CD14-positive monocyte (primary cell): Measurements from ENCODE around the gene BROX. TPM values are rescaled to one million over a fixed set of nuclear protein-coding genes. Genes with fewer than 3 reads are reported as not detected.
"Not testable (repeated sequence)": the region's sequence is repeated elsewhere in the genome, so short reads cannot be mapped to it uniquely, and the experiment has no call there.

Source experiments
- DNase-seq, 3 donors: peaks; one replicate each; pipeline ENCODE4 v3.0.0-alpha.2; 2011 to 2022
- H2AFZ ChIP-seq: 2 replicates; pipeline ENCODE4 v1.6.0; 2012; ENCODE audit warnings: mild to moderate bottlenecking, low read depth, low read length, inconsistent platforms; ENCODE audit not compliant: insufficient read depth, poor library complexity, severe bottlenecking
- H3K27ac ChIP-seq, 2 donors: 1 replicate in 1 of 2; 2 replicates in 1 of 2; pipeline ENCODE4 v1.5.1; 2012 to 2013; ENCODE audit warnings: low read length in 2 of 2, control low read depth in 1 of 2, inconsistent platforms in 1 of 2, low read depth in 1 of 2, mild to moderate bottlenecking in 1 of 2
- H3K27me3 ChIP-seq, 2 donors: one replicate each; pipeline versions ENCODE4 v1.6.0 to v1.6.1; 2011 to 2013; ENCODE audit warnings: low read length in 2 of 2; ENCODE audit not compliant: control insufficient read depth in 2 of 2, insufficient read depth in 2 of 2
- H3K36me3 ChIP-seq, 2 donors: replicated peaks in 1 of 2; 1 replicate in 1 of 2; 2 replicates in 1 of 2; pipeline versions ENCODE4 v1.5.1 to v1.6.1; 2012 to 2013; ENCODE audit warnings: low read length in 2 of 2, control low read depth in 1 of 2, inconsistent platforms in 1 of 2, mild to moderate bottlenecking in 1 of 2; ENCODE audit not compliant: insufficient read depth in 2 of 2, control insufficient read depth in 1 of 2
- H3K4me1 ChIP-seq, 2 donors: 1 replicate in 1 of 2; 2 replicates in 1 of 2; pipeline versions ENCODE4 v1.5.1 to v1.6.1; 2012 to 2013; ENCODE audit warnings: low read length in 2 of 2, control low read depth in 1 of 2, inconsistent platforms in 1 of 2, mild to moderate bottlenecking in 1 of 2, moderate library complexity in 1 of 2; ENCODE audit not compliant: insufficient read depth in 2 of 2, control insufficient read depth in 1 of 2
- H3K4me2 ChIP-seq: replicated peaks from 2 replicates; pipeline ENCODE3; 2012; ENCODE audit warnings: low read length, moderate library complexity, mild to moderate bottlenecking; ENCODE audit not compliant: poor library complexity, severe bottlenecking; ENCODE audit errors: extremely low read depth
- H3K4me3 ChIP-seq, 3 experiments: fragments of 200-600 bp in 1 of 3; sonication (generic) in 1 of 3; replicated peaks in 1 of 3; 1 replicate in 2 of 3; 2 replicates in 1 of 3; pipeline ENCODE4 v1.5.1; 2011 to 2013; ENCODE audit warnings: low read length in 3 of 3, mild to moderate bottlenecking in 3 of 3, control low read depth in 2 of 3, low read depth in 2 of 3, inconsistent platforms in 1 of 3, moderate library complexity in 1 of 3
- H3K79me2 ChIP-seq: 2 replicates; pipeline ENCODE4 v1.6.0; 2012; ENCODE audit warnings: mild to moderate bottlenecking, control low read depth, inconsistent platforms, low read length, moderate library complexity; ENCODE audit not compliant: insufficient read depth
- H3K9ac ChIP-seq: 2 replicates; pipeline ENCODE4 v1.6.0; 2017; ENCODE audit warnings: low read length, mild to moderate bottlenecking; ENCODE audit not compliant: insufficient read depth, poor library complexity, severe bottlenecking
- H3K9me3 ChIP-seq, 2 donors: replicated peaks in 1 of 2; 1 replicate in 1 of 2; 2 replicates in 1 of 2; pipeline versions ENCODE4 v1.5.1 to v1.6.1; 2012 to 2013; ENCODE audit warnings: low read length in 2 of 2, control low read depth in 1 of 2; ENCODE audit not compliant: control insufficient read depth in 1 of 2, insufficient read depth in 1 of 2
- H4K20me1 ChIP-seq: 2 replicates; pipeline ENCODE4 v1.6.0; 2012; ENCODE audit warnings: mild to moderate bottlenecking, low read length, control low read depth, moderate library complexity; ENCODE audit not compliant: insufficient read depth
- H3K27ac Mint-ChIP-seq, 7 donors: one replicate each; pipeline ENCODE4 v1.8.0; 2020; ENCODE audit warnings: mild to moderate bottlenecking in 7 of 7, mixed read lengths in 7 of 7, moderate library complexity in 6 of 7, inconsistent platforms in 2 of 7
- H3K27me3 Mint-ChIP-seq, 3 donors: one replicate each; pipeline ENCODE4 v1.8.0; 2021 to 2022; ENCODE audit warnings: low read depth in 3 of 3, mild to moderate bottlenecking in 3 of 3, mixed read lengths in 3 of 3, moderate library complexity in 3 of 3, inconsistent platforms in 1 of 3
- H3K36me3 Mint-ChIP-seq, 2 donors: one replicate each; pipeline ENCODE4 v1.8.0; 2020; ENCODE audit warnings: mixed read lengths in 2 of 2, inconsistent platforms in 1 of 2, mild to moderate bottlenecking in 1 of 2
- H3K4me1 Mint-ChIP-seq: one replicate; pipeline ENCODE4 v1.8.0; 2020; ENCODE audit warnings: mild to moderate bottlenecking, mixed read lengths
- H3K4me3 Mint-ChIP-seq, 2 donors: one replicate each; pipeline ENCODE4 v1.8.0; 2020; ENCODE audit warnings: mild to moderate bottlenecking in 2 of 2, mixed read lengths in 2 of 2, moderate library complexity in 1 of 2
- H3K9me3 Mint-ChIP-seq, 7 donors: one replicate each; pipeline ENCODE4 v1.8.0; 2020 to 2022; ENCODE audit warnings: mixed read lengths in 7 of 7, mild to moderate bottlenecking in 6 of 7, moderate library complexity in 6 of 7, inconsistent platforms in 2 of 7
- WGBS: methylation state at CpG from one replicate; pipeline ENCODE4 v1.1.5; 2013; ENCODE audit warnings: missing lambda C conversion rate; ENCODE audit not compliant: insufficient coverage; 5-methylcytosine and 5-hydroxymethylcytosine counted together
- intact Hi-C, 2 donors: fragments of 100-400 bp; cut with micrococcal nuclease; formaldehyde crosslinking; loops; one replicate each; pipeline versions ENCODE4 v1.15.0 to v1.15.1; 2023
- polyA plus RNA-seq, 3 donors: library from polyadenylated mRNA; depleted of rRNA in 1 of 3; unstranded in 2 of 3; stranded (reverse) in 1 of 3; fragments of 300-500 nt in 2 of 3; fragments of >200 nt in 1 of 3; fragmentation: Illumina TruSeq in 2 of 3; gene quantifications; 1 replicate in 2 of 3; 2 replicates in 1 of 3; pipeline ENCODE4 v1.2.3, GENCODE V29; 2012 to 2021
- TF ChIP-seq, protein P1 (sequence below): fragments of 200-600 bp; IDR thresholded peaks from one replicate; pipeline ENCODE4 v1.8.0; 2022; ENCODE audit warnings: antibody characterized with exemption, mild to moderate bottlenecking

Gene BROX
- polyA plus RNA-seq, 3 donors: 9.0 to 35.4 (median 26.2) TPM

DNA sequence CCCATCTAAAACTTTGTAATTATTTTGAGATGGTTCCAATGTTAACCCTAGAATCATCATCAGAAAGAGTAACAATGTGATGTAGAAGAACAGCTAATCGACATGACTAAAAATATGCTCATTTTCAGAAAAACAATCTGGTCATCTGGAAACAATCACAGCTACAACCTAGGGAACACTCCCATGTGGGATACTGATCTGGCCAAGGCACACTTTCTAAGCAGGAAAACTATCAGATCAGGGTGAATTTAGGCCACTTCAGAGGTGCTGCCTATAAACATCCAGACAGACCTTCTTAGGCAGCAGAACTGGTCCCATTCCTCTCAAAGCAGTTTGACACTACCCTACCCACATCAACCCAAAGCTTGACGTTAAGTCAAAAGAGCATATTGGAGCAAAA lies 43.3 kb upstream of the BROX start:
- H3K4me2 ChIP-seq, H4K20me1 ChIP-seq, DNase-seq, H3K27me3 Mint-ChIP-seq, H3K27ac Mint-ChIP-seq, H3K9me3 ChIP-seq, H3K9ac ChIP-seq, H3K9me3 Mint-ChIP-seq, H2AFZ ChIP-seq, H3K4me3 ChIP-seq, H3K27ac ChIP-seq, H3K4me3 Mint-ChIP-seq, H3K4me1 Mint-ChIP-seq, intact Hi-C loops, H3K4me1 ChIP-seq, H3K27me3 ChIP-seq, H3K79me2 ChIP-seq: not testable (repeated sequence)
- H3K36me3 ChIP-seq: peaks cover 63 to 87% of the 10 kb centered on the region in 2 donors
- no CpG with 5 or more reads among the region's 2 CpGs for WGBS
- H3K36me3 Mint-ChIP-seq: peaks cover 61 to 76% of the 10 kb centered on the region in 2 donors

DNA sequence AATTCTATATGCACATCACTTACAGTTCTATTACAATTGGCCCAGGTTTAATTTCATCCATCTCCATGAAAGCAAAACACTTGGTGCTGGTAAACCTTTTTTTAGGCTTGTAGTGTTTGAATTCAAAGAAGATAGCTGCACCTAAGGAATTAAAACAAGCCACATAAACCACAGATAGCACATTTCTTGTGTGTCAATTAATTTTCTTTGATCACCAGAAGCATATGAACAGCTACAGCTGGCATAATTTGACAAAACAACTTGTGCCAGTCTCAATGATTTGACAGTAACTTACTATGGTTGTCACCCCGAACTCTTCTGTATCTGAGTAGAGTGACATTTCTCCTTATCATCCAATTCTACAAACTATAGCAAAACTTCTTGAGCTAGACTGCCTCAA lies 42.3 kb upstream of the BROX start:
- DNase-seq: no peak
- H3K9me3 Mint-ChIP-seq: no peaks in the 10 kb centered on the region
- intact Hi-C loops: no loop called here

More for the DNA sequence above, 42.3 kb upstream of the BROX start:
- Histone ChIP-seq H3K79me2 (no peaks in the 10 kb centered on the region), H3K27me3 (no peaks in the 10 kb centered on the region), H3K9ac (no peak overlapping the region), H3K4me3 (no peak overlapping the region), H3K4me1 (no peaks in the 10 kb centered on the region), H3K36me3 (peaks cover 62 to 87% of the 10 kb centered on the region in 2 donors), H4K20me1 (no peaks in the 10 kb centered on the region), H3K4me2 (no peak overlapping the region), H3K9me3 (no peaks in the 10 kb centered on the region), H2AFZ (no peak overlapping the region), H3K27ac (no peak overlapping the region)
- H3K36me3 Mint-ChIP-seq: peaks cover 59 to 74% of the 10 kb centered on the region in 2 donors
- TF ChIP-seq, protein P1, sequence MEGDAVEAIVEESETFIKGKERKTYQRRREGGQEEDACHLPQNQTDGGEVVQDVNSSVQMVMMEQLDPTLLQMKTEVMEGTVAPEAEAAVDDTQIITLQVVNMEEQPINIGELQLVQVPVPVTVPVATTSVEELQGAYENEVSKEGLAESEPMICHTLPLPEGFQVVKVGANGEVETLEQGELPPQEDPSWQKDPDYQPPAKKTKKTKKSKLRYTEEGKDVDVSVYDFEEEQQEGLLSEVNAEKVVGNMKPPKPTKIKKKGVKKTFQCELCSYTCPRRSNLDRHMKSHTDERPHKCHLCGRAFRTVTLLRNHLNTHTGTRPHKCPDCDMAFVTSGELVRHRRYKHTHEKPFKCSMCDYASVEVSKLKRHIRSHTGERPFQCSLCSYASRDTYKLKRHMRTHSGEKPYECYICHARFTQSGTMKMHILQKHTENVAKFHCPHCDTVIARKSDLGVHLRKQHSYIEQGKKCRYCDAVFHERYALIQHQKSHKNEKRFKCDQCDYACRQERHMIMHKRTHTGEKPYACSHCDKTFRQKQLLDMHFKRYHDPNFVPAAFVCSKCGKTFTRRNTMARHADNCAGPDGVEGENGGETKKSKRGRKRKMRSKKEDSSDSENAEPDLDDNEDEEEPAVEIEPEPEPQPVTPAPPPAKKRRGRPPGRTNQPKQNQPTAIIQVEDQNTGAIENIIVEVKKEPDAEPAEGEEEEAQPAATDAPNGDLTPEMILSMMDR: no peak
- H3K27me3 Mint-ChIP-seq: no peaks in the 10 kb centered on the region
- WGBS: no CpG with 5 or more reads among the region's 1 CpG
- H3K4me1 Mint-ChIP-seq: no peaks in the 10 kb centered on the region
- H3K27ac Mint-ChIP-seq: no peak overlapping the region
- no peak overlapping the region for H3K4me3 Mint-ChIP-seq
